Natural killer cell (primary cell): Measurements from ENCODE around the gene RAD51B. TPM values are rescaled to one million over a fixed set of nuclear protein-coding genes. Genes with fewer than 3 reads are reported as not detected.

ENCODE experiments used
- ATAC-seq, 3 donors: fragments of 150-1000 bp in 2 of 3; fragments of 200-7000 bp in 1 of 3; cut with Tn5 transposase; 1 replicate in 1 of 3; 2 replicates in 2 of 3; pipeline ENCODE4 v1.10.0; 2021; ENCODE audit warnings: mild to moderate bottlenecking in 2 of 3, moderate library complexity in 2 of 3
- DNase-seq, 2 donors: peaks; one replicate each; pipeline versions ENCODE4 v3.0.0 to v3.0.0-alpha.2; 2013 to 2021; ENCODE audit warnings: mixed read lengths in 1 of 2
- H3K27ac ChIP-seq: one replicate; pipeline ENCODE4 v1.5.1; 2013; ENCODE audit warnings: mild to moderate bottlenecking, low read length
- H3K27me3 ChIP-seq: one replicate; pipeline ENCODE4 v1.6.1; 2013; ENCODE audit warnings: low read length; ENCODE audit not compliant: control insufficient read depth, insufficient read depth
- H3K36me3 ChIP-seq: one replicate; pipeline ENCODE4 v1.6.1; 2013; ENCODE audit warnings: low read length; ENCODE audit not compliant: control insufficient read depth, insufficient read depth
- H3K4me1 ChIP-seq: one replicate; pipeline ENCODE4 v1.6.1; 2013; ENCODE audit warnings: low read length; ENCODE audit not compliant: control insufficient read depth, insufficient read depth
- H3K4me3 ChIP-seq: one replicate; pipeline ENCODE4 v1.5.1; 2013; ENCODE audit warnings: low read length
- H3K9me3 ChIP-seq: one replicate; pipeline ENCODE4 v1.6.1; 2013; ENCODE audit warnings: low read length; ENCODE audit not compliant: control insufficient read depth, insufficient read depth
- H3K27ac Mint-ChIP-seq, 2 donors: one replicate each; pipeline ENCODE4 v1.8.0; 2022; ENCODE audit warnings: mild to moderate bottlenecking in 2 of 2, mixed read lengths in 2 of 2, moderate library complexity in 1 of 2
- H3K27me3 Mint-ChIP-seq, 2 donors: one replicate each; pipeline ENCODE4 v1.8.0; 2022; ENCODE audit warnings: low read depth in 2 of 2, mixed read lengths in 2 of 2
- H3K36me3 Mint-ChIP-seq: one replicate; pipeline ENCODE4 v1.8.0; 2022; ENCODE audit warnings: mixed read lengths
- H3K4me1 Mint-ChIP-seq, 2 donors: one replicate each; pipeline ENCODE4 v1.8.0; 2022; ENCODE audit warnings: mixed read lengths in 2 of 2
- H3K4me3 Mint-ChIP-seq: one replicate; pipeline ENCODE4 v1.8.0; 2022; ENCODE audit warnings: mild to moderate bottlenecking, moderate library complexity, mixed read lengths
- H3K9me3 Mint-ChIP-seq, 2 donors: one replicate each; pipeline ENCODE4 v1.8.0; 2022; ENCODE audit warnings: mixed read lengths in 2 of 2
- WGBS: methylation state at CpG from one replicate; pipeline ENCODE4 v1.1.7; 2013; ENCODE audit warnings: missing lambda C conversion rate; ENCODE audit not compliant: insufficient coverage; 5-methylcytosine and 5-hydroxymethylcytosine counted together
- intact Hi-C: fragments of 100-400 bp; cut with micrococcal nuclease; formaldehyde crosslinking; loops from one replicate; pipeline ENCODE4 v1.14.2; 2022
- total RNA-seq, 4 donors: library from RNA; stranded (reverse); fragments of 120-200 nt in 1 of 4; gene quantifications; one replicate each; pipeline versions ENCODE4 v1.2.3 to v1.2.4, GENCODE V29; 2013 to 2022
- TF ChIP-seq, protein P1 (sequence below): fragments of 200-600 bp; IDR thresholded peaks from one replicate; pipeline ENCODE4 v1.8.0; 2022; ENCODE audit warnings: antibody characterized with exemption

RAD51B gene
- total RNA-seq, 3 donors from 2014 or later (not counting 1 experiment from before 2014, with no cell fraction given), result 28.1 to 37.6 (median 28.6) TPM

DNA sequence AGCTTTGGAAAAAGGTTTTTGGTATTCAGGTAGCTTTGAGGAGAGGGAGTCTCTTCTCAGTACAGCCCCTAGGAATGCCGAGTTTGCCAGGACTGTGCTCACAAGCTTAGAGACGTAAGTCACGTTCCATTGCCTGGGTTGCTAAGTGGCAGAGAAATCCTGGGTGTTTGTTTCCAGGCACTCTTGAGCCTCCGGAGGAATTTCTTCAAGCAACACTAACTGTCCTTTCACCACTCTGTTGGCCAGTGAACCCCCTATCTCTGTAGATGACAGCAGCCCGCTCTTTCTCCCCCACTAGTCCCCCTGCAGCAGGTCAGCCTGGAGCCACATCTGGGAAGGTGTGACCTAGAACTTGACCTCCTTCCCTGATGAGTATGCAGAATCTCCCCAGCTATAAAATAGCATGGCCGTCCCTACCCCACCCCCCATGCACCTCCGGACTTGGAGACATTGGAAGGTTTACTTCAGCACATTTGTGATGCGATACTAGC is 810.5 kb downstream of the RAD51B start:
- ATAC-seq (no peak), DNase-seq (no peak)
- H3K9me3 Mint-ChIP-seq, result no peaks in the 10 kb centered on the region
- intact Hi-C loops, result no loop called here
- no peaks in the 10 kb centered on the region for H3K36me3 Mint-ChIP-seq
- H3K27ac ChIP-seq, result no peak overlapping the region
- H3K4me3 Mint-ChIP-seq, result no peak overlapping the region
- peaks cover 13 to 24% of the 10 kb centered on the region in 2 donors for H3K4me1 Mint-ChIP-seq
- H3K36me3 ChIP-seq, result no peaks in the 10 kb centered on the region
- H3K27me3 ChIP-seq, result no peaks in the 10 kb centered on the region
- 93% methylated on average over 8 of the region's 8 CpGs for WGBS
- H3K4me3 ChIP-seq, result no peak overlapping the region
- TF ChIP-seq, protein P1, sequence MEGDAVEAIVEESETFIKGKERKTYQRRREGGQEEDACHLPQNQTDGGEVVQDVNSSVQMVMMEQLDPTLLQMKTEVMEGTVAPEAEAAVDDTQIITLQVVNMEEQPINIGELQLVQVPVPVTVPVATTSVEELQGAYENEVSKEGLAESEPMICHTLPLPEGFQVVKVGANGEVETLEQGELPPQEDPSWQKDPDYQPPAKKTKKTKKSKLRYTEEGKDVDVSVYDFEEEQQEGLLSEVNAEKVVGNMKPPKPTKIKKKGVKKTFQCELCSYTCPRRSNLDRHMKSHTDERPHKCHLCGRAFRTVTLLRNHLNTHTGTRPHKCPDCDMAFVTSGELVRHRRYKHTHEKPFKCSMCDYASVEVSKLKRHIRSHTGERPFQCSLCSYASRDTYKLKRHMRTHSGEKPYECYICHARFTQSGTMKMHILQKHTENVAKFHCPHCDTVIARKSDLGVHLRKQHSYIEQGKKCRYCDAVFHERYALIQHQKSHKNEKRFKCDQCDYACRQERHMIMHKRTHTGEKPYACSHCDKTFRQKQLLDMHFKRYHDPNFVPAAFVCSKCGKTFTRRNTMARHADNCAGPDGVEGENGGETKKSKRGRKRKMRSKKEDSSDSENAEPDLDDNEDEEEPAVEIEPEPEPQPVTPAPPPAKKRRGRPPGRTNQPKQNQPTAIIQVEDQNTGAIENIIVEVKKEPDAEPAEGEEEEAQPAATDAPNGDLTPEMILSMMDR, result no peak
- H3K27me3 Mint-ChIP-seq, result peaks cover 7 to 8% of the 10 kb centered on the region in 2 donors
- H3K4me1 ChIP-seq, result peaks cover 25% of the 10 kb centered on the region
- no peak overlapping the region for H3K27ac Mint-ChIP-seq
- no peaks in the 10 kb centered on the region for H3K9me3 ChIP-seq

DNA sequence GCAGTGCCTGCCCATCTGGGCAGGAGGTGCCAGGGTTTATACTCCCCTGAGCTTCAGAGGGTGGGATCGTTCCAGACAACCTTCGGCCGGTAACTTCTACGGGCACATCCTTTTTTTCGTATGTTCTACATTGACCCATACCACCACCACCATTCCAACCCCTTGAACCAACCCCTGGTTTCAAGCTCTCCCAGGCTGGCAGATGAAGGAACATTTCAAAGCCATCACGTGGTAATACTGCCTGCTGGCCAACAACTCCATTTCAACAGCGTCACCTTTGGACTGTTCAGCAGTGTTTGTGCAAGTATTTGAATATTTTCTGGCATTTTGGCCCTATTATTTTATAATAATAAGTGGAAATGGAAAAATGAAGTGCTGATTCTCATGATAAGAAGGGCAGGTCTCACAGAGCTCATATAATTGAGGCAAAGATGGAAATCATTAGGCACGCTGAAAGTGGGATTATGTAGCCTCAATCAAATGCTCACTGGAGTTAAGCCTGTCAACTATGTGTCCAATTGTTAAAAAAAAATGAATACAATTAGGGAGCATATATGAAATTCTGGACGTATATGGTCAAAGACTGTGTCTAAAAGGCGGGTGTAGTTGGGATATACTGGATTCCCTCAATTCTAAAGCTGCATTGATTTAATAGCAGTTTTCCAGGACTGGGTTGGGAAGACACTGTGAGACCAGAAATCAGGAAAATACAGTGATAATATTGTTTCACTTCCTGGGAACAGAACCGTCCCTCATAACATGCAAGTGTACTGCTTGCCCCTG is 811.2 kb downstream of the RAD51B start:
- no peak for ATAC-seq
- H3K9me3 Mint-ChIP-seq, result no peaks in the 10 kb centered on the region

DNA sequence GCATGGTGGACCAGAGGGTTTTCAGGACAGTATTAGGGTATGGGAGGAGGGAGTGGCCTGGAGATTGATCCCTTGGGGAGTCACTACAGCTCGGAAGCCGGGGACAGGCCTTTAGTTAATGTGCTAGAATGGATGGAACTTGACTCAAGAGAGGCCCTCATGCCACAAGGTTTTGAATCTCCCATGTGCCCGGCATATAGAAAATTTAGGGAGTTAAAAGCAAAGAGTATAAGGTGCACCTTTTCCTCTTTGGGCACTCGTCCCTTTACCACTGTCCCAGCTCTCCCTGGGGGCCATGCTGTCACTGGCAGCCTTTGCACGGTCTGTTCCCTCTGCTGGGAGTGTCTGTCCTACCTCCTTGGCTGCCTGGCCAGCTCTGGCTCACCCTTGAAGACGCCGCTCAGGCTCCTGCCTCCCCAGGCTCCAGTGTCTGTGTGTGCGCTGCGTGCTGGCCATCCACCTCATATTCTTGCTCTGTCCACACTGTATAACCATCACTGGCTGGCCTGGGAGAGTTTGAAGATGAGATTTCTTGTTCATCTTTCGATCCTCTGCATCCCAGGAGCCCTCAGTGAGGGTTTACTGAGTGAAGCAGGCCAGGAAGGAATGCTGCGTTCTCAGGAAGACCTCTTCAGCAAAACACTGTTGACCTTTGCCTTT is 811.9 kb downstream of the RAD51B start:
- intact Hi-C loops, result no loop called here
- Histone ChIP-seq H3K27ac (no peak overlapping the region), H3K4me3 (no peak overlapping the region), H3K36me3 (no peaks in the 10 kb centered on the region), H3K27me3 (no peaks in the 10 kb centered on the region), H3K4me1 (peaks cover 25% of the 10 kb centered on the region), H3K9me3 (no peaks in the 10 kb centered on the region)
- no peaks in the 10 kb centered on the region for H3K36me3 Mint-ChIP-seq
- peaks cover 21 to 29% of the 10 kb centered on the region in 2 donors for H3K4me1 Mint-ChIP-seq
- no peak overlapping the region for H3K27ac Mint-ChIP-seq
- peaks cover 0 to 3% of the 10 kb centered on the region in 2 donors for H3K27me3 Mint-ChIP-seq
- H3K9me3 Mint-ChIP-seq, result no peaks in the 10 kb centered on the region
- no peak overlapping the region for H3K4me3 Mint-ChIP-seq
- WGBS, result 91% methylated on average over 11 of the region's 11 CpGs
- ATAC-seq, result no peak
- TF ChIP-seq, protein P1, result no peak
- DNase-seq, result no peak

More for the DNA sequence above, 811.2 kb downstream of the RAD51B start:
- Mint-ChIP-seq H3K4me3 (no peak overlapping the region), H3K27me3 (peaks cover 2 to 3% of the 10 kb centered on the region in 2 donors), H3K4me1 (peaks cover 16 to 24% of the 10 kb centered on the region in 2 donors), H3K27ac (no peak overlapping the region), H3K36me3 (no peaks in the 10 kb centered on the region)
- DNase-seq, result no peak
- Histone ChIP-seq H3K36me3 (no peaks in the 10 kb centered on the region), H3K27ac (no peak overlapping the region), H3K4me1 (peaks cover 25% of the 10 kb centered on the region), H3K4me3 (no peak overlapping the region), H3K27me3 (no peaks in the 10 kb centered on the region), H3K9me3 (no peaks in the 10 kb centered on the region)
- intact Hi-C loops, result no loop called here
- WGBS, result 91% methylated on average over 11 of the region's 11 CpGs
- TF ChIP-seq, protein P1, result no peak
